ENCODE data around the gene BRI3BP.
"Not testable (repeated sequence)": the region's sequence is repeated elsewhere in the genome, so short reads cannot be mapped to it uniquely, and the experiment has no call there.

The BRI3BP gene

GRCh38 chr12:125024949-125025563 lies 31.6 kb downstream of the BRI3BP start:
- TF ChIP-seq, protein P1, sequence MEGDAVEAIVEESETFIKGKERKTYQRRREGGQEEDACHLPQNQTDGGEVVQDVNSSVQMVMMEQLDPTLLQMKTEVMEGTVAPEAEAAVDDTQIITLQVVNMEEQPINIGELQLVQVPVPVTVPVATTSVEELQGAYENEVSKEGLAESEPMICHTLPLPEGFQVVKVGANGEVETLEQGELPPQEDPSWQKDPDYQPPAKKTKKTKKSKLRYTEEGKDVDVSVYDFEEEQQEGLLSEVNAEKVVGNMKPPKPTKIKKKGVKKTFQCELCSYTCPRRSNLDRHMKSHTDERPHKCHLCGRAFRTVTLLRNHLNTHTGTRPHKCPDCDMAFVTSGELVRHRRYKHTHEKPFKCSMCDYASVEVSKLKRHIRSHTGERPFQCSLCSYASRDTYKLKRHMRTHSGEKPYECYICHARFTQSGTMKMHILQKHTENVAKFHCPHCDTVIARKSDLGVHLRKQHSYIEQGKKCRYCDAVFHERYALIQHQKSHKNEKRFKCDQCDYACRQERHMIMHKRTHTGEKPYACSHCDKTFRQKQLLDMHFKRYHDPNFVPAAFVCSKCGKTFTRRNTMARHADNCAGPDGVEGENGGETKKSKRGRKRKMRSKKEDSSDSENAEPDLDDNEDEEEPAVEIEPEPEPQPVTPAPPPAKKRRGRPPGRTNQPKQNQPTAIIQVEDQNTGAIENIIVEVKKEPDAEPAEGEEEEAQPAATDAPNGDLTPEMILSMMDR (IDR thresholded peaks at IDR 0.05; ENCODE audit: insufficient read depth, low read length, poor library complexity, severe bottlenecking): no peak
- DNase-seq (ENCODE audit: extremely low read depth, insufficient read length): no peak
- no peak overlapping the region for H3K4me3 ChIP-seq (replicated peaks; ENCODE audit: low read depth, low read length)
- no peaks in the 10 kb centered on the region for H3K27me3 ChIP-seq (replicated peaks; ENCODE audit: control insufficient read depth, insufficient read depth, low read length)
- H3K36me3 ChIP-seq (ENCODE audit: control insufficient read depth, insufficient read depth, low read length): peaks cover 2% of the 10 kb centered on the region

DNA sequence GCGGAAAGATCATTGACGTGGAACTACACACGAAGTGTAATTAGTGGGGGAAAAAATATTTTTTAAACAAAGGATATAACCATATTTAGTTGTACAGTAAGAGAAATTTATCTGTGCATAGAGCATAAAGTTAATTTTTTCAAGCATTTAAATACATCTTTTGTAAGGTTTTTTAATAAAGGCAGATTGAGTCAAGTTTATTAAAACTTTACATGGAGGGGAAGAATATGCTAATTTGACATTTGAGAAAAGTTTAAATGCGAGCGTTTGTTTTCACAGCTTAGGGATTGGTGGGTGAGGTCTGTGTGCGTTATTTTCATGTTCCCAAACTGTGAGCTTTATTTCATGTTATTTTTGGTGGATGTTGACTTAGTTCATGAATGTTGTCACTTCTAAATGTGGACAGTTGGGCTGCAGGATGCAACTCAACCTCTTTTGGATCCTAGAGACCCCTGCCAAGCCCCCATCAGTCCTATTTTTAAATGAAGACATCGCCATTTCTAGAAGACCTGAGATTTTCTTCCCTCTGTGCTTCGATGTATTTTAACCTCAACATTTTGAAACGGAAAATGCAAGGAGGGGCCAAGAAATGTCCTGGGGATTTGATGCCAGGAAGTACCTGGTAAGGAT lies 32.3 kb downstream of the BRI3BP start:
- peaks cover 2% of the 10 kb centered on the region for H3K36me3 ChIP-seq (ENCODE audit: control insufficient read depth, insufficient read depth, low read length)
- no peaks in the 10 kb centered on the region for H3K27me3 ChIP-seq (replicated peaks; ENCODE audit: control insufficient read depth, insufficient read depth, low read length)
- TF ChIP-seq, protein P1 (IDR thresholded peaks at IDR 0.05; ENCODE audit: insufficient read depth, low read length, poor library complexity, severe bottlenecking): no peak
- H3K4me3 ChIP-seq (replicated peaks; ENCODE audit: low read depth, low read length): no peak overlapping the region
- no peak for DNase-seq (ENCODE audit: extremely low read depth, insufficient read length)

- peaks cover 2% of the 10 kb centered on the region for H3K36me3 ChIP-seq (ENCODE audit: control insufficient read depth, insufficient read depth, low read length)
- no peak overlapping the region for H3K4me3 ChIP-seq (replicated peaks; ENCODE audit: low read depth, low read length)
- no peak for DNase-seq (ENCODE audit: extremely low read depth, insufficient read length)
- no peaks in the 10 kb centered on the region for H3K27me3 ChIP-seq (replicated peaks; ENCODE audit: control insufficient read depth, insufficient read depth, low read length)
- TF ChIP-seq, protein P1 (IDR thresholded peaks at IDR 0.05; ENCODE audit: insufficient read depth, low read length, poor library complexity, severe bottlenecking): no peak
Observed at GRCh38 chr12:125028106-125028505, 34.7 kb downstream of the BRI3BP start.

DNA sequence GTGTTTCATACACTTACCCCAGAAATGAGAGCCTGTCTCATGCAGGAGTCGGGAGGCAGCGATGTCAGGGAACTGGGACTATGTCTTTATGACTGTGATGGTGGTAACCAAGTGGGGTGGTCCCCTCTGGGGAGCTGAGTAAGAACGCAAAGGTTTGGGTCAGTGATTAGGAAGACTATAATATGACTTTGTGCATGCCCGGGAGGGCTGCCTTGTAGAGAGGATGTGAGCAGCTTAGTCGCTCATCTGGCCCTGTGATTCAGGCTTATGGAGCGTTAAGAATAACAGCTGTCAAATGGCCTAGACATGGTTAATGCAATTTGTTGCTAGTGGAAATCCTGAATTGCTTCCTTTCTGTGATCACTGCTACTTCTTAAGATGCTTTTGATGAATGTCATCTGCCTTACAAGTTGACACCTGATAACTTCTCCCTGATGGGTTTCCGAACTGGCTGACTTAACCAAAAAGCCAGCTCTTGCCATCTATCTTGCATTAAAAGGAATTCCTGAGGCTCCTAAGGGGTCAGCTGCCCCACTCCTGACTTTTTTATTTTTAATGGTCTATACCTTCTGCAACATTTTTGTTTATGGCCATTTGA lies 36.4 kb downstream of the BRI3BP start:
- Histone ChIP-seq H3K4me3 (replicated peaks; ENCODE audit: low read depth, low read length) (no peak overlapping the region), H3K36me3 (ENCODE audit: control insufficient read depth, insufficient read depth, low read length) (no peaks in the 10 kb centered on the region; the same call in 1 of the 2 replicates), H3K27me3 (replicated peaks; ENCODE audit: control insufficient read depth, insufficient read depth, low read length) (no peaks in the 10 kb centered on the region)
- TF ChIP-seq, protein P1 (IDR thresholded peaks at IDR 0.05; ENCODE audit: insufficient read depth, low read length, poor library complexity, severe bottlenecking): no peak
- no peak for DNase-seq (ENCODE audit: extremely low read depth, insufficient read length)

DNA sequence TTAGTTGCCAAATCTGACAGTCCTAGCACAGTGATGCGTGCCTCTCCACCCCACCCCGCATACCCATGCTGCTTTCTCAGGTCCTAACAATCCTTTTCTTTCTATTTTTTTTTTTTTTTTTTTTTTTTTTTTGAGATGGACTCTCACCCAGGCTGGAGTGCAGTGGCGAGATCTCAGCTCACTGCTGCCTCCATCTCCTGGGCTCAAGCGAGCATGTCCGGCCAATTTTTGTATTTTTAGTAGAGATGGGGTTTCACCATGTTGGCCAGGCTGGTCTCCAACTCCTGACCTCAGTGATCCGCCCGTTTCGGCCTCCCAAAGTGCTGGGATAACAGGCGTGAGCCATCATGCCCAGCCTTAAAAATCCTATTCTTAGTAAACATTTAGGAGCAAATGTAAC lies 38.0 kb downstream of the BRI3BP start:
- not testable (repeated sequence) for H3K4me3 ChIP-seq (replicated peaks; ENCODE audit: low read depth, low read length); H3K27me3 ChIP-seq (replicated peaks; ENCODE audit: control insufficient read depth, insufficient read depth, low read length); DNase-seq (ENCODE audit: extremely low read depth, insufficient read length); H3K36me3 ChIP-seq (ENCODE audit: control insufficient read depth, insufficient read depth, low read length)

DNA sequence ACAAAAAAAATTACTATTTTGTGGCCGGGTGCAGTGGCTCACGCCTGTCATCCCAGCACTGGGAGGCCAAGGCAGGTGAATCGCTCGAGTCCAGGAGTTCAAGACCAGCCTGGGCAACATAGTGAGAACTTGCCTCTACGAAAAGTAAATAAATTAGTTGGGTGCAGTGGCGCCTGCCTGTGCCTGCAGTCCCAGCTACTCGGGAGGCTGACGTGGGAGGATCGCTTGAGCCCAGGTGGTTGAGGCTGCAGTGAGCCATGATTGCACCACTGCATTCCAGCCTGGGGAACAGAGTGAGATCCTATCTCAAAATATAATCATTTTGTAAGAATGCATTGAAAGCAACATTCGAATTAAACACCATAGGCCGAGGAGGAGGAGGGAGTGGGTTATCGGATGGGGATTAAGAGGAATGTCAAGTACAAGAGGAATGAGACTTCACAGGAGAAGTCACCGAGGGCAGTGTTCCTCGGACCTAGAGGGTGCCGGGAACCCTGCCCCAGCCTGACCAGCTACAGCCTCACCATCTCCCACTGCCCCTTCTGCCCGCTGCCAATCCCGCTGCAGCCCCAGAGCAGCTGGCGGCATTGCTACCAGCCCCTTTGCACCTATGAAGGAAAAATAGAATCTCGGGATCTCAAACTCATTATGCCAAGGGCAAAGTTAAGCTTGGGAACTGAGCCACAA lies 39.2 kb downstream of the BRI3BP start:
- Histone ChIP-seq H3K36me3 (ENCODE audit: control insufficient read depth, insufficient read depth, low read length) (no peaks in the 10 kb centered on the region), H3K27me3 (replicated peaks; ENCODE audit: control insufficient read depth, insufficient read depth, low read length) (no peaks in the 10 kb centered on the region), H3K4me3 (replicated peaks; ENCODE audit: low read depth, low read length) (no peak overlapping the region)
- no peak for DNase-seq (ENCODE audit: extremely low read depth, insufficient read length)
- TF ChIP-seq, protein P1 (IDR thresholded peaks at IDR 0.05; ENCODE audit: insufficient read depth, low read length, poor library complexity, severe bottlenecking): no peak
